Adrenal gland (tissue), 12 donors: ENCODE results near the gene TMED3. TPM values are rescaled to one million over a fixed set of nuclear protein-coding genes. Genes with fewer than 3 reads are reported as not detected.

ENCODE experiments used
- DNase-seq, 7 donors: peaks; one replicate each; pipeline ENCODE4 v3.0.0-alpha.2; 2019 to 2020
- H3K27ac ChIP-seq, 5 donors: fragments of 200-600 bp; sonication (generic) in 4 of 5; 1 replicate in 3 of 5; 2 replicates in 2 of 5; pipeline versions ENCODE4 v1.5.1 to v1.8.0; 2016 to 2020; ENCODE audit warnings: mild to moderate bottlenecking in 1 of 5
- H3K27me3 ChIP-seq: fragments of 200-600 bp; 2 replicates; pipeline ENCODE4 v1.8.0; 2021
- H3K36me3 ChIP-seq, 2 donors: fragments of 200-600 bp; replicated peaks in 1 of 2; 1 replicate in 1 of 2; 2 replicates in 1 of 2; pipeline versions ENCODE4 v1.5.1 to v1.8.0; 2018 to 2022
- H3K4me1 ChIP-seq, 2 donors: fragments of 200-600 bp; replicated peaks in 1 of 2; 1 replicate in 1 of 2; 2 replicates in 1 of 2; pipeline versions ENCODE4 v1.5.1 to v1.8.0; 2018 to 2021
- H3K4me3 ChIP-seq, 4 donors: fragments of 200-600 bp; sonication (generic) in 3 of 4; one replicate each; pipeline ENCODE4 v1.5.1; 2016 to 2018
- H3K9me3 ChIP-seq, 3 donors: fragments of 200-600 bp; sonication (generic) in 1 of 3; replicated peaks in 1 of 3; 1 replicate in 2 of 3; 2 replicates in 1 of 3; pipeline versions ENCODE4 v1.5.1 to v1.8.0; 2016 to 2021
- POLR2A ChIP-seq, 2 donors: fragments of 450-650 bp; IDR thresholded peaks; one replicate each; pipeline ENCODE4 v1.6.1; 2017; ENCODE audit warnings: antibody characterized with exemption in 2 of 2, mild to moderate bottlenecking in 2 of 2, moderate library complexity in 1 of 2
- WGBS, 4 donors: extraction: QIAGEN DNeasy Blood & Tissue Kit in 2 of 4; methylation state at CpG; one replicate each; pipeline versions ENCODE4 v1.1.5 to v1.1.7; 2013 to 2017; 5-methylcytosine and 5-hydroxymethylcytosine counted together
- intact Hi-C, 2 donors: fragments of 100-400 bp; cut with DNase I; formaldehyde crosslinking; loops; one replicate each; pipeline versions ENCODE4 v1.14.1 to v1.15.0; 2022 to 2023
- polyA plus RNA-seq, 3 donors: library from polyadenylated mRNA; stranded (reverse); fragments of 200-250 nt in 2 of 3; fragments of 350-450 nt in 1 of 3; fragmentation: Illumina TruSeq in 1 of 3; extraction: RNeasy Lipid Tissue Mini Kit (QIAGEN cat#74804) in 1 of 3; gene quantifications; one replicate each; pipeline ENCODE4 v1.2.3, GENCODE V29; 2013 to 2014
- total RNA-seq, 9 donors: library from RNA; depleted of rRNA in 4 of 9; stranded (reverse); fragments of >200 nt in 4 of 9; fragments of 120-200 nt in 1 of 9; fragmentation: NEBNext Ultra II Directional in 1 of 9; extraction: Animal tissue kit (Norgen Biotek cat#: 25700) in 1 of 9; gene quantifications; one replicate each; pipeline versions ENCODE4 v1.1.0 to v1.2.4, GENCODE V29; 2013 to 2023
- TF ChIP-seq, protein P1 (sequence below), 6 experiments: fragments of 450-650 bp in 4 of 6; fragments of 200-600 bp in 2 of 6; sonication (generic) in 1 of 6; IDR thresholded peaks; 1 replicate in 5 of 6; 2 replicates in 1 of 6; pipeline versions ENCODE4 v1.5.1 to v1.8.0; 2016 to 2021; ENCODE audit warnings: antibody characterized with exemption in 6 of 6, mild to moderate bottlenecking in 2 of 6, moderate library complexity in 1 of 6
- donor health status: healthy with polysubstance abuse.
- donor health status: Bipolar disorder and iron deficiency.
- donor health status: DM: yes; HTN: yes; CAD: no.
- donor health status: DM: no; HTN: no; CAD: no.
- donor health status: DM: no; HTN: no; CAD: no.
- donor health status: DM: yes; HTN: yes; CAD: no.

Gene TMED3
- total and polyA plus RNA-seq, 12 donors: 23.5 to 70.4 (median 36.8) TPM

DNA sequence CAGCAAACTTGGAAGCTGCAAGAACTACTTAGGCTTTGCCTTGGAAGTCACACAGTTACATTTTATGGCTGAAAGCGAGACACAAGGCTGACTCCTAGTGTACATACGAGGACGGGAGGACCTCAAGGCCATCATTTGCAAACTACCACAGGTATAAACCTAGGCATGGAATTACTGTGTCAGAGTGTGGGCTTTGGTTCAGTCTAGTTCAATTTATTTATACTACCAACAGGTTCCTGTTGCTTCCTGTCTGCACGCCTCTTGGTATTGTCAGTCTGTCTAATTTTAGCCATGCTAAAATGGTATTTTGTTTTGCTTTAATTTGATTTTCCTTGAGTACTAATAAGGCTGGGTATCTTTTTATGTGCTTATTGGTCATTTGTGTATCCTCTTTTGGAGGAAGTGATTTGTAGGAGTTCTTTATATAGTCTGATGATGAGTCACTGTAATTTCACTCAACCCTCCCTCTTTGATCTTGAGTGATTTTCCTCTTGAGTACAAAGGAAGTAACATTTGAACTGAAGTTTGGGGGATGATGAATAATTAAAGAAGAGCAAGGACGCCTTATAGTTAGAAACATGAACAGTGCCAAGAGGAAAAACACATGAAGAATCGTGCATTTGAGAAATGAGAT is 20.2 kb upstream of the TMED3 start:
- 38 to 53% (median 49%) methylated on average over 6 of the region's 6 CpGs for WGBS, 4 donors
- H3K4me1 ChIP-seq: no peaks in the 10 kb centered on the region
- no peak overlapping the region for H3K27ac ChIP-seq
- H3K4me3 ChIP-seq: no peak overlapping the region
- intact Hi-C loops: no loop called here
- no peaks in the 10 kb centered on the region for H3K9me3 ChIP-seq
- H3K27me3 ChIP-seq: peaks cover 6% of the 10 kb centered on the region
- TF ChIP-seq POLR2A (IDR thresholded peaks at IDR 0.05): no peak
- TF ChIP-seq, protein P1, sequence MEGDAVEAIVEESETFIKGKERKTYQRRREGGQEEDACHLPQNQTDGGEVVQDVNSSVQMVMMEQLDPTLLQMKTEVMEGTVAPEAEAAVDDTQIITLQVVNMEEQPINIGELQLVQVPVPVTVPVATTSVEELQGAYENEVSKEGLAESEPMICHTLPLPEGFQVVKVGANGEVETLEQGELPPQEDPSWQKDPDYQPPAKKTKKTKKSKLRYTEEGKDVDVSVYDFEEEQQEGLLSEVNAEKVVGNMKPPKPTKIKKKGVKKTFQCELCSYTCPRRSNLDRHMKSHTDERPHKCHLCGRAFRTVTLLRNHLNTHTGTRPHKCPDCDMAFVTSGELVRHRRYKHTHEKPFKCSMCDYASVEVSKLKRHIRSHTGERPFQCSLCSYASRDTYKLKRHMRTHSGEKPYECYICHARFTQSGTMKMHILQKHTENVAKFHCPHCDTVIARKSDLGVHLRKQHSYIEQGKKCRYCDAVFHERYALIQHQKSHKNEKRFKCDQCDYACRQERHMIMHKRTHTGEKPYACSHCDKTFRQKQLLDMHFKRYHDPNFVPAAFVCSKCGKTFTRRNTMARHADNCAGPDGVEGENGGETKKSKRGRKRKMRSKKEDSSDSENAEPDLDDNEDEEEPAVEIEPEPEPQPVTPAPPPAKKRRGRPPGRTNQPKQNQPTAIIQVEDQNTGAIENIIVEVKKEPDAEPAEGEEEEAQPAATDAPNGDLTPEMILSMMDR (IDR thresholded peaks at IDR 0.05): no peak
- no peak for DNase-seq
- H3K36me3 ChIP-seq: no peaks in the 10 kb centered on the region

DNA sequence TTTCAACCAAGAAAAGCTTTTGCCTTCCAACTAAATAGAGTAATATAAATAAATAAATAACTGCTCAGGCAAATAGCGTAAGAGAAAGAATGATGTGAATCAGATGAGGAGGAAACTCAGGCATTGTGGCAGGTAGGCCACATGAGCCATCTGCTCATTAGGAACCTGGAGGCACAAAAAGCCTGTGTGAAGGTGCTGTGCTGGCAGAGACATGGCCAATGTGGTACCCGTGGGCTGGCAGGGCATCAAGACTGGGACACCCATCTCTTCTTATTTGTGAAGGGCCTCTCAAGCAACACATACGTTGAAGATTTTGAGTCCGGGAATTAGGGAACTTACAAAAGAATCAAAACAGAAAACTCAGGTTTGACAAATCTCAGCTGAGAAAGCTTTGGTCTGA is 18.9 kb upstream of the TMED3 start:
- Histone ChIP-seq H3K27me3 (peaks cover 6% of the 10 kb centered on the region), H3K4me1 (no peaks in the 10 kb centered on the region), H3K27ac (no peak overlapping the region), H3K9me3 (no peaks in the 10 kb centered on the region), H3K4me3 (no peak overlapping the region), H3K36me3 (no peaks in the 10 kb centered on the region)
- no peak for DNase-seq
- intact Hi-C loops: no loop called here
- no peak for TF ChIP-seq POLR2A (IDR thresholded peaks at IDR 0.05)
- TF ChIP-seq, protein P1 (IDR thresholded peaks at IDR 0.05): no peak
- 81 to 85% (median 84%) methylated on average over 4 of the region's 4 CpGs for WGBS, 4 donors

DNA sequence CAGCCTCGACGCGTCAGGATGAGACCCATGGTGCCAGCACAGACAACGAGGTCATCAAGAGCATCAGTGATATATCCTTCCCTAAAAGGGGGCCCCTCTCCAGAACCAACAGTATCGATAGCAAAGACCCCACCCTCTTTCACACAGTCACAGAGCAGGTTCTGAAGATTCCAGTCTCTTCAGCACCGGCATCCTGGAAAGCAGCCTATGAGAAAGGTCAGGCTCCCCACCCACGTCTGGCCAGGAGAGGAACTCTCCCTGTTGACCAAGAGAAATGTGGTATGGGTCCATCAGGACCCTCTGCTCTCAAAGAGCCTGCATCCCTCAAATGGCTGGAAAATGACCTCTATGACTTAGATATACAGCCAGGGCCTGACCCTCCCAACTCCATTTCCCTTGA is 16.8 kb upstream of the TMED3 start:
- TF ChIP-seq POLR2A (IDR thresholded peaks at IDR 0.05): no peak
- TF ChIP-seq, protein P1 (IDR thresholded peaks at IDR 0.05): no peak
- intact Hi-C loops: no loop called here
- 69 to 77% (median 75%) methylated on average over 6 to 7 of the region's 7 CpGs for WGBS, 4 donors
- H3K27me3 ChIP-seq: peaks cover 6% of the 10 kb centered on the region
- H3K4me3 ChIP-seq: no peak overlapping the region
- no peak overlapping the region for H3K27ac ChIP-seq
- DNase-seq: no peak
- H3K4me1 ChIP-seq: no peaks in the 10 kb centered on the region
- no peaks in the 10 kb centered on the region for H3K9me3 ChIP-seq
- H3K36me3 ChIP-seq: no peaks in the 10 kb centered on the region

DNA sequence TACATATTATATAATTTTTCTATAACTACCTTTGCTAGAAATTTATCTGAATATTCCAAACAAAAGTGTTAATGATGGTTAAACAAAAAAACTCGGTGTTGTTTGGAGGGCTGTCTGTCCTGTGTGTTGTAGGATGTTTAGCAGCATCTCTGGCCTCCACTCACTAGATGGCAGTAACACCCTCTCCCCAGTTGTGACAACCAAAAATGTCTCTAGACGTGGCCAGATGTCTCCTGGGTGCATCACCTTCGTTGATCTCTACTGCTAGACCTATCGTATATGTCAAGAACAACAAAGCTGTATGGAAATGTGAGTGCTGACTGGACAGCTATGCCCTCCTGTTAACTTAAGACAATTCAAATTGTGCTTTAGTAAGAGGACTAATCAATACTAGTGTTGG is 14.3 kb upstream of the TMED3 start:
- no peak overlapping the region for H3K27ac ChIP-seq
- WGBS, 4 donors: 37 to 60% (median 52%) methylated on average over 3 to 4 of the region's 4 CpGs
- no peaks in the 10 kb centered on the region for H3K4me1 ChIP-seq
- no peaks in the 10 kb centered on the region for H3K9me3 ChIP-seq
- DNase-seq: no peak
- intact Hi-C loops: no loop called here
- H3K36me3 ChIP-seq: no peaks in the 10 kb centered on the region
- no peak for TF ChIP-seq POLR2A (IDR thresholded peaks at IDR 0.05)
- TF ChIP-seq, protein P1 (IDR thresholded peaks at IDR 0.05): no peak
- H3K4me3 ChIP-seq: no peak overlapping the region
- peaks cover 14% of the 10 kb centered on the region for H3K27me3 ChIP-seq
